Endothelial cell of umbilical vein (primary cell): Measurements from ENCODE around the gene SSBP3. TPM values are rescaled to one million over a fixed set of nuclear protein-coding genes. Genes with fewer than 3 reads are reported as not detected.

Experiments used
- BruUV-seq: library from RNA; stranded (reverse); fragments of 400-500 nt; replicated peaks from 2 replicates; lab custom pipeline; 2021; lab: Mats Ljungman, UMichigan
- CTCF ChIA-PET: fragments of 300-600, 350-600 bp; sonication (Branson Sonifier 250); formaldehyde crosslinking; loops from one replicate; lab custom pipeline; 2021; ENCODE audit warnings: antibody characterized with exemption, inconsistent platforms; lab: Charles Lee
- POLR2A ChIA-PET: fragments of 300-600, 350-600 bp; sonication (Branson Sonifier 250); formaldehyde crosslinking; loops from one replicate; lab custom pipeline; 2021; ENCODE audit warnings: antibody characterized with exemption, inconsistent platforms; lab: Charles Lee
- DNase-seq: peaks from one replicate; pipeline ENCODE4 v3.0.0-alpha.2; 2011; ENCODE audit warnings: low read depth, low spot score
- FAIRE-seq: peaks from 2 replicates; lab custom pipeline; 2011; peaks lifted over from hg19 to GRCh38; lab: Jason Lieb, UNC
- H2AFZ ChIP-seq: 2 replicates; pipeline ENCODE4 v1.6.0; 2012; ENCODE audit warnings: low read depth, low read length, control low read depth, inconsistent platforms
- H3K27ac ChIP-seq: 2 replicates; pipeline ENCODE4 v1.5.1; 2011; ENCODE audit warnings: low read depth, mild to moderate bottlenecking, control low read depth, low read length, moderate library complexity; ENCODE audit not compliant: insufficient read depth
- H3K27me3 ChIP-seq, 2 experiments: 2 replicates each; pipeline versions ENCODE4 v1.6.0 to v1.6.1; 2011; ENCODE audit warnings: low read length in 2 of 2, mixed read lengths in 1 of 2; ENCODE audit not compliant: control insufficient read depth in 2 of 2, insufficient read depth in 2 of 2
- H3K36me3 ChIP-seq, 2 experiments: 2 replicates in 1 of 2; 3 replicates in 1 of 2; pipeline ENCODE4 v1.5.1; 2011; ENCODE audit warnings: low read length in 2 of 2, mild to moderate bottlenecking in 1 of 2, moderate library complexity in 1 of 2; ENCODE audit not compliant: control insufficient read depth in 2 of 2, insufficient read depth in 2 of 2; ENCODE audit errors: extremely low read depth in 1 of 2
- H3K4me1 ChIP-seq: 3 replicates; pipeline ENCODE4 v1.5.1; 2011; ENCODE audit warnings: mild to moderate bottlenecking, low read length; ENCODE audit not compliant: control insufficient read depth, insufficient read depth; ENCODE audit errors: extremely low read depth
- H3K4me2 ChIP-seq: 2 replicates; pipeline ENCODE4 v1.6.1; 2011; ENCODE audit warnings: low read length, control low read depth, mixed read lengths; ENCODE audit not compliant: insufficient read depth
- H3K4me3 ChIP-seq, 3 experiments: fragments of 200-600 bp in 1 of 3; sonication (generic), shearing (Covaris generic) in 1 of 3; replicated peaks in 1 of 3; 2 replicates each; pipeline ENCODE4 v1.5.1; 2011 to 2016; ENCODE audit warnings: control low read depth in 3 of 3, low read length in 3 of 3, mild to moderate bottlenecking in 2 of 3, inconsistent platforms in 1 of 3, low read depth in 1 of 3, moderate library complexity in 1 of 3; ENCODE audit not compliant: insufficient read depth in 1 of 3
- H3K79me2 ChIP-seq: 2 replicates; pipeline ENCODE4 v1.6.0; 2012; ENCODE audit warnings: low read length, inconsistent platforms; ENCODE audit not compliant: control insufficient read depth, insufficient read depth
- H3K9ac ChIP-seq: replicated peaks from 2 replicates; pipeline ENCODE3; 2011; ENCODE audit warnings: low read length, control low read depth; ENCODE audit not compliant: insufficient read depth; ENCODE audit errors: extremely low read depth
- H3K9me1 ChIP-seq: replicated peaks from 3 replicates; pipeline ENCODE4 v1.6.0; 2011; ENCODE audit warnings: mild to moderate bottlenecking, low read length; ENCODE audit not compliant: control insufficient read depth, insufficient read depth; ENCODE audit errors: extremely low read depth
- H3K9me3 ChIP-seq: replicated peaks from 2 replicates; pipeline ENCODE4 v1.5.1; 2012; ENCODE audit warnings: low read length, inconsistent platforms; ENCODE audit not compliant: control insufficient read depth, insufficient read depth
- H4K20me1 ChIP-seq: replicated peaks from 2 replicates; pipeline ENCODE3; 2011; ENCODE audit warnings: mild to moderate bottlenecking, low read length; ENCODE audit not compliant: control insufficient read depth, insufficient read depth; ENCODE audit errors: extremely low read depth
- EZH2 ChIP-seq: IDR thresholded peaks from 2 replicates; pipeline ENCODE4 v1.6.1; 2012; ENCODE audit warnings: borderline replicate concordance, low read depth, mild to moderate bottlenecking, moderate library complexity, low read length, inconsistent platforms; ENCODE audit not compliant: severe bottlenecking
- FOS ChIP-seq: IDR thresholded peaks from 2 replicates; pipeline ENCODE4 v1.6.1; 2011; ENCODE audit warnings: mild to moderate bottlenecking, low read length, moderate library complexity, borderline replicate concordance; ENCODE audit not compliant: insufficient read depth
- GATA2 ChIP-seq: IDR thresholded peaks from 2 replicates; pipeline ENCODE4 v1.7.0; 2011; ENCODE audit warnings: low read depth, mild to moderate bottlenecking, moderate library complexity, mixed read lengths, low read length; ENCODE audit not compliant: insufficient read length, insufficient read depth
- JUN ChIP-seq: IDR thresholded peaks from 2 replicates; pipeline ENCODE4 v1.6.1; 2011; ENCODE audit warnings: borderline replicate concordance, low read depth; ENCODE audit not compliant: insufficient read length, insufficient read depth
- MYC ChIP-seq: IDR thresholded peaks from one replicate; pipeline ENCODE4 v1.6.1; 2011; ENCODE audit warnings: mild to moderate bottlenecking, low read depth, low read length
- POLR2A ChIP-seq: IDR thresholded peaks from 2 replicates; pipeline ENCODE4 v1.6.1; 2012; ENCODE audit warnings: low read depth, mild to moderate bottlenecking, control low read depth, low read length
- POLR2AphosphoS5 ChIP-seq: IDR thresholded peaks from 2 replicates; pipeline ENCODE4 v1.6.1; 2012; ENCODE audit warnings: low read depth, mild to moderate bottlenecking, control low read depth, low read length, moderate library complexity; ENCODE audit not compliant: insufficient read depth
- dilution Hi-C: fragments of 300-500 bp; cut with MboI; formaldehyde crosslinking; loops from one replicate; pipeline ENCODE4 v1.15.0; 2019; ENCODE audit warnings: low sequenced_read_pairs; ENCODE audit not compliant: extremely low pct_ligation_motif_present
- intact Hi-C: fragments of 100-400 bp; cut with micrococcal nuclease; formaldehyde crosslinking; loops from one replicate; pipeline ENCODE4 v1.10.0; 2022
- polyA plus RNA-seq, 4 experiments: library from polyadenylated mRNA; depleted of rRNA in 3 of 4; stranded (reverse) in 3 of 4; unstranded in 1 of 4; fragments of >200 nt; gene quantifications; 2 replicates each; pipeline versions ENCODE4 v1.2.1 to v1.2.3, GENCODE V29; 2011 to 2012; ENCODE audit warnings: missing spikeins in 1 of 4
- total RNA-seq: library from RNA; stranded (reverse); gene quantifications from 2 replicates; pipeline ENCODE4 v1.2.3, GENCODE V29; 2021
- TF ChIP-seq, protein P1 (sequence below), 2 donors: IDR thresholded peaks; 1 replicate in 1 of 2; 2 replicates in 1 of 2; pipeline ENCODE4 v1.5.1; 2011; ENCODE audit warnings: low read length in 2 of 2, mild to moderate bottlenecking in 2 of 2, moderate library complexity in 2 of 2, control low read depth in 1 of 2, inconsistent platforms in 1 of 2, low read depth in 1 of 2; ENCODE audit not compliant: insufficient read depth in 1 of 2; ENCODE audit errors: extremely low read depth in 1 of 2
- TF ChIP-seq, protein P2 (sequence below): IDR thresholded peaks from 2 replicates; pipeline ENCODE4 v1.6.1; 2011; ENCODE audit not compliant: insufficient read depth, insufficient read length

SSBP3 gene
- total and polyA plus RNA-seq, 2 donors (not counting 3 experiments of a cell fraction or from before 2014, with no cell fraction given): 44.9 to 59.4 TPM

DNA sequence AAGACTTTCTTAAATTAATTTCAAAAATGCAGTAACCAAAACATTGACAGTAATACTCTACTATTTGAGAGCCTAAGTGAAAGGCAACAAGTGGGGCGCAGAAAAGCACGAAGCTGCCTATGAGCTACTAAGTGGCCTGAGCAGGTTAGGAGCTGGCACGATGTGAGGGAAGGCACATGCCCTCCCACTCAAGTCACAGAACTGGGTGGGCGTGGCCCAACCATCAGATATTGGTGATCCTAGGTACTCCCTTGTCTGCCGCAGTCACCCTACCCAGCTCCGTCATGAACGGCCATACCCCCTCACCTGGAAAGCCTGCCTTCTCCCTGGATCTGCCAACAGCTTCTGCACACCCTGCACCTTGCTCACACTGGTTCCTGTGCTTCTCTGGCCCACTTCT lies 40.8 kb downstream of the SSBP3 start:
- Histone ChIP-seq H3K4me3 (no peak overlapping the region), H3K79me2 (peaks cover 28% of the 10 kb centered on the region), H3K36me3 (no peaks in the 10 kb centered on the region), H3K4me1 (no peaks in the 10 kb centered on the region), H3K9ac (no peak overlapping the region), H3K9me1 (no peaks in the 10 kb centered on the region), H3K4me2 (no peak overlapping the region), H3K9me3 (no peaks in the 10 kb centered on the region), H3K27ac (no peak overlapping the region), H4K20me1 (no peaks in the 10 kb centered on the region), H2AFZ (no peak overlapping the region), H3K27me3 (no peaks in the 10 kb centered on the region)
- BruUV-seq: no TSS peak
- DNase-seq (no peak), FAIRE-seq (no peak)
- no peak for TF ChIP-seq MYC
- no peak for TF ChIP-seq JUN
- no peak for TF ChIP-seq FOS
- TF ChIP-seq, protein P1, sequence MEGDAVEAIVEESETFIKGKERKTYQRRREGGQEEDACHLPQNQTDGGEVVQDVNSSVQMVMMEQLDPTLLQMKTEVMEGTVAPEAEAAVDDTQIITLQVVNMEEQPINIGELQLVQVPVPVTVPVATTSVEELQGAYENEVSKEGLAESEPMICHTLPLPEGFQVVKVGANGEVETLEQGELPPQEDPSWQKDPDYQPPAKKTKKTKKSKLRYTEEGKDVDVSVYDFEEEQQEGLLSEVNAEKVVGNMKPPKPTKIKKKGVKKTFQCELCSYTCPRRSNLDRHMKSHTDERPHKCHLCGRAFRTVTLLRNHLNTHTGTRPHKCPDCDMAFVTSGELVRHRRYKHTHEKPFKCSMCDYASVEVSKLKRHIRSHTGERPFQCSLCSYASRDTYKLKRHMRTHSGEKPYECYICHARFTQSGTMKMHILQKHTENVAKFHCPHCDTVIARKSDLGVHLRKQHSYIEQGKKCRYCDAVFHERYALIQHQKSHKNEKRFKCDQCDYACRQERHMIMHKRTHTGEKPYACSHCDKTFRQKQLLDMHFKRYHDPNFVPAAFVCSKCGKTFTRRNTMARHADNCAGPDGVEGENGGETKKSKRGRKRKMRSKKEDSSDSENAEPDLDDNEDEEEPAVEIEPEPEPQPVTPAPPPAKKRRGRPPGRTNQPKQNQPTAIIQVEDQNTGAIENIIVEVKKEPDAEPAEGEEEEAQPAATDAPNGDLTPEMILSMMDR (IDR thresholded peaks at IDR 0.05; ENCODE audit: extremely low read depth in 1 of 2, insufficient read depth in 1 of 2, low read depth in 1 of 2, low read length in 2 of 2): no peak
- TF ChIP-seq GATA2: no peak
- no peak for TF ChIP-seq POLR2AphosphoS5
- ChIA-PET CTCF (no interaction called here), POLR2A (no interaction called here)
- intact Hi-C loops: no loop called here
- dilution Hi-C loops: no loop called here

DNA sequence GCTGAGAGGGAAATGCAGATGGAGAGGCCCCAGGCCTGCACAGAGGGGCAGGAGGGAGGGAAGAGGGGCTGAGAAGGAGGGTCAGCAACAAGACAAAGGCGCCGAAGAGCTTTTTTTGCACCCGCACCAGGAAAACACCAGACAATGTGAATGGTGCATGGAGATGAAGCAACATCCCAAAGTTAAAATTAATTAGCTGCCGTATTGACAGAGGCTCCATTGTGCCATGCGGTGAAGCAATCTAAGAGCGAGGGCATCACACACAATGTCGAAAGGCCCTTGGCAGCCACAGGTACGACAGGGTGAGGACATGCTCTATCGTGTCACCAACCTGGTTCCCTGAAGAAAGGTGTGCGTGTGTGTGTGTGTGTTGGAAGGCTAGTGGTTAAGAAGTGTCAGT lies 41.2 kb downstream of the SSBP3 start:
- Histone ChIP-seq H3K79me2 (peaks cover 28% of the 10 kb centered on the region), H3K27me3 (no peaks in the 10 kb centered on the region), H4K20me1 (no peaks in the 10 kb centered on the region), H2AFZ (no peak overlapping the region), H3K27ac (no peak overlapping the region), H3K9me3 (no peaks in the 10 kb centered on the region), H3K4me1 (no peaks in the 10 kb centered on the region), H3K9me1 (no peaks in the 10 kb centered on the region), H3K4me2 (no peak overlapping the region), H3K36me3 (no peaks in the 10 kb centered on the region), H3K4me3 (no peak overlapping the region), H3K9ac (no peak overlapping the region)
- DNase-seq: no peak
- FAIRE-seq: no peak
- TF ChIP-seq, protein P1 (IDR thresholded peaks at IDR 0.05; ENCODE audit: extremely low read depth in 1 of 2, insufficient read depth in 1 of 2, low read depth in 1 of 2, low read length in 2 of 2): no peak
- TF ChIP-seq GATA2 (no peak), MYC (no peak), FOS (no peak), JUN (no peak), POLR2A (no peak), EZH2 (no peak), POLR2AphosphoS5 (no peak)
- TF ChIP-seq, protein P2, sequence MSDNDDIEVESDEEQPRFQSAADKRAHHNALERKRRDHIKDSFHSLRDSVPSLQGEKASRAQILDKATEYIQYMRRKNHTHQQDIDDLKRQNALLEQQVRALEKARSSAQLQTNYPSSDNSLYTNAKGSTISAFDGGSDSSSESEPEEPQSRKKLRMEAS: no peak
- intact Hi-C loops: no loop called here
- dilution Hi-C loops: no loop called here
- ChIA-PET POLR2A (no interaction called here), CTCF (no interaction called here)
- no TSS peak for BruUV-seq
